ENCODE results near the gene LAMA3. TPM values are rescaled to one million over a fixed set of nuclear protein-coding genes. Genes with fewer than 3 reads are reported as not detected.
A peak's percentile ranks its signal among the peaks of the same experiment; 100 is the strongest.

The LAMA3 gene
- total and polyA plus RNA-seq, 2 of the 13 experiments (the other 11 are each of a cell fraction or from before 2014, with no cell fraction given), result 0.45 to 2.2 TPM

- ChIA-PET CTCF (ENCODE audit: low intra/inter-chr PET ratio, low total read pairs) (no interaction called here), POLR2A (no interaction called here)
- H3K27me3 ChIP-seq (ENCODE audit: control insufficient read depth in 1 of 2, insufficient read depth in 2 of 2, low read length in 2 of 2), result peaks cover 0 to 1% of the 10 kb centered on the region in 2 experiments; a peak in 1 of 5 replicates
- intact Hi-C loops (cut with micrococcal nuclease; ENCODE audit: unreplicated experiment), result no loop called here
- no peak overlapping the region for H3K9ac ChIP-seq (ENCODE audit: insufficient read depth, low read depth, low read length)
- no peaks in the 10 kb centered on the region for H3K9me3 ChIP-seq (ENCODE audit: low read length)
- H3K4me1 ChIP-seq (ENCODE audit: insufficient read depth, low read length), result peaks cover 20% of the 10 kb centered on the region
- H3K4me3 ChIP-seq (replicated peaks in 1 of 3; ENCODE audit: insufficient read depth in 1 of 3, low read depth in 2 of 3, low read length in 3 of 3), result no peak overlapping the region
- FAIRE-seq (no peak), ATAC-seq (peak; percentile 48; the same call in 1 of the 3 replicates), DNase-seq (ENCODE audit: low spot score) (no peak)
- TF ChIP-seq CEBPB (IDR thresholded peaks at IDR 0.05; ENCODE audit: borderline replicate concordance, low read depth, low read length) (0 out of 2 replicates have a peak, but pooled peaks have one; percentile 17), PHF21A (CRISPR knock-in tag; IDR thresholded peaks at IDR 0.05) (no peak)
- no peak overlapping the region for H3K27ac ChIP-seq (ENCODE audit: extremely low read length, insufficient read depth, low read length)
- BruUV-seq (replicated peaks), result no TSS peak
- H3K79me2 ChIP-seq (ENCODE audit: insufficient read depth, low read length), result no peaks in the 10 kb centered on the region
- peak overlapping the region; percentile 32 for H3K4me2 ChIP-seq (ENCODE audit: low read depth, low read length)
- H3K36me3 ChIP-seq (replicated peaks in 1 of 2; ENCODE audit: control insufficient read depth in 1 of 2, insufficient read depth in 2 of 2, low read length in 2 of 2), result no peaks in the 10 kb centered on the region
- H2AFZ ChIP-seq (ENCODE audit: low read length), result no peak overlapping the region
- no peaks in the 10 kb centered on the region for H4K20me1 ChIP-seq (ENCODE audit: insufficient read depth, low read length)
- in situ Hi-C loops (cut with HindIII; ENCODE audit: extremely low pct_ligation_motif_present, low pct_unique_long_range_greater_than_20kb), result no loop called here
- WGBS (ENCODE audit: low lambda C conversion rate), result 27% methylated on average over 8 of the region's 8 CpGs
Observed at GRCh38 chr18:24000613-24001490, 311.6 kb downstream of the LAMA3 start.

- ATAC-seq (peak; percentile 33; the same call in 1 of the 3 replicates), FAIRE-seq (no peak), DNase-seq (ENCODE audit: low spot score) (no peak)
- Histone ChIP-seq H4K20me1 (ENCODE audit: insufficient read depth, low read length) (no peaks in the 10 kb centered on the region), H3K27ac (ENCODE audit: extremely low read length, insufficient read depth, low read length) (no peak overlapping the region), H3K9me3 (ENCODE audit: low read length) (no peaks in the 10 kb centered on the region), H3K79me2 (ENCODE audit: insufficient read depth, low read length) (no peaks in the 10 kb centered on the region), H3K36me3 (replicated peaks in 1 of 2; ENCODE audit: control insufficient read depth in 1 of 2, insufficient read depth in 2 of 2, low read length in 2 of 2) (no peaks in the 10 kb centered on the region), H3K4me1 (ENCODE audit: insufficient read depth, low read length) (peaks cover 20% of the 10 kb centered on the region), H3K4me2 (ENCODE audit: low read depth, low read length) (no peak overlapping the region), H3K9ac (ENCODE audit: insufficient read depth, low read depth, low read length) (no peak overlapping the region), H3K27me3 (ENCODE audit: control insufficient read depth in 1 of 2, insufficient read depth in 2 of 2, low read length in 2 of 2) (peaks cover 0 to 1% of the 10 kb centered on the region in 2 experiments; a peak in 1 of 5 replicates), H3K4me3 (replicated peaks in 1 of 3; ENCODE audit: insufficient read depth in 1 of 3, low read depth in 2 of 3, low read length in 3 of 3) (no peak overlapping the region), H2AFZ (ENCODE audit: low read length) (no peak overlapping the region)
- BruUV-seq (replicated peaks), result no TSS peak
- intact Hi-C loops (cut with micrococcal nuclease; ENCODE audit: unreplicated experiment) (no loop called here), in situ Hi-C loops (cut with HindIII; ENCODE audit: extremely low pct_ligation_motif_present, low pct_unique_long_range_greater_than_20kb) (no loop called here)
- WGBS (ENCODE audit: low lambda C conversion rate), result 29% methylated on average over 3 of the region's 3 CpGs
- ChIA-PET POLR2A (no interaction called here), CTCF (ENCODE audit: low intra/inter-chr PET ratio, low total read pairs) (no interaction called here)
- TF ChIP-seq ZNF761 (CRISPR knock-in tag; conservative IDR thresholded peaks at IDR 0.05), result no peak
- TF ChIP-seq MTF2 (CRISPR knock-in tag; IDR thresholded peaks at IDR 0.05; ENCODE audit: borderline replicate concordance), result no peak
- no peak for TF ChIP-seq ZHX2 (IDR thresholded peaks at IDR 0.05; ENCODE audit: low read depth)
- no peak for TF ChIP-seq ZHX2 (CRISPR knock-in tag; IDR thresholded peaks at IDR 0.05; ENCODE audit: borderline replicate concordance)
- peak; percentile 8; the same call in 1 of the 2 replicates for TF ChIP-seq STAG1 (CRISPR knock-in tag; IDR thresholded peaks at IDR 0.05)
- no peak for TF ChIP-seq MTA3 (CRISPR knock-in tag; IDR thresholded peaks at IDR 0.05)
- no peak for TF ChIP-seq KLF13 (CRISPR knock-in tag; IDR thresholded peaks at IDR 0.05)
- TF ChIP-seq SMAD3 (CRISPR knock-in tag; IDR thresholded peaks at IDR 0.05), result no peak
Observed at GRCh38 chr18:24002479-24002878, 313.2 kb downstream of the LAMA3 start.
